Fibroblast of lung (primary cell): ENCODE results near the gene DISP3.

Source experiments
- EZH2 ChIP-seq: IDR thresholded peaks from 2 replicates; pipeline ENCODE4 v1.5.1; 2012; ENCODE audit warnings: low read length, control low read depth, mild to moderate bottlenecking; ENCODE audit errors: missing control alignments
- TF ChIP-seq, protein P1 (sequence below), 2 donors: IDR thresholded peaks in 1 of 2; conservative IDR thresholded peaks in 1 of 2; 1 replicate in 1 of 2; 2 replicates in 1 of 2; pipeline ENCODE4 v1.5.1; 2011 to 2012; ENCODE audit warnings: low read length in 2 of 2, control low read depth in 1 of 2, inconsistent platforms in 1 of 2, low read depth in 1 of 2, mild to moderate bottlenecking in 1 of 2

DNA sequence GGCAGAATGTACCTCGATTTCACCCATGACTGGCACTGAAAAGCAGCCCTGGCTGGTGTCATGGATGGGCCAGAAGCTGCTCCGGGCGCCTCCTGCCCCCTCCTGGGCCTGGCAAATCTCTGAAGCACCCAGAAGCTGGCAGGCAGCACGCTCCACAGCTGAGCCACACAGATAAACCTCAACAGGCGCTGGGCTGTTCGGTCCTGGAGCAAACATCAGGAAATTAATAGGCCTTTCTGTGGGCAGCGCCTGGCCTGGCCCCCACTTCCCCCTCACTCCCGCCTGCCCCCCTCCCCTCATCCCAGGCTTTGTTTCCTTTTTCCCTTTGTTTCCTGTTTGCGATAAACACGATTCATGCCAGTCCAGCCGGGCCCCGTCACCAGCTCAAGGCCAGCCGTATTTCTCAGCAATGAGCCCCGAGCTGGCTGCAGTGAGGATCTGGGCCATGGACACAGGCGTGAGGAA is 20.1 kb upstream of the DISP3 start:
- no peak for TF ChIP-seq EZH2
- TF ChIP-seq, protein P1, sequence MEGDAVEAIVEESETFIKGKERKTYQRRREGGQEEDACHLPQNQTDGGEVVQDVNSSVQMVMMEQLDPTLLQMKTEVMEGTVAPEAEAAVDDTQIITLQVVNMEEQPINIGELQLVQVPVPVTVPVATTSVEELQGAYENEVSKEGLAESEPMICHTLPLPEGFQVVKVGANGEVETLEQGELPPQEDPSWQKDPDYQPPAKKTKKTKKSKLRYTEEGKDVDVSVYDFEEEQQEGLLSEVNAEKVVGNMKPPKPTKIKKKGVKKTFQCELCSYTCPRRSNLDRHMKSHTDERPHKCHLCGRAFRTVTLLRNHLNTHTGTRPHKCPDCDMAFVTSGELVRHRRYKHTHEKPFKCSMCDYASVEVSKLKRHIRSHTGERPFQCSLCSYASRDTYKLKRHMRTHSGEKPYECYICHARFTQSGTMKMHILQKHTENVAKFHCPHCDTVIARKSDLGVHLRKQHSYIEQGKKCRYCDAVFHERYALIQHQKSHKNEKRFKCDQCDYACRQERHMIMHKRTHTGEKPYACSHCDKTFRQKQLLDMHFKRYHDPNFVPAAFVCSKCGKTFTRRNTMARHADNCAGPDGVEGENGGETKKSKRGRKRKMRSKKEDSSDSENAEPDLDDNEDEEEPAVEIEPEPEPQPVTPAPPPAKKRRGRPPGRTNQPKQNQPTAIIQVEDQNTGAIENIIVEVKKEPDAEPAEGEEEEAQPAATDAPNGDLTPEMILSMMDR (conservative IDR thresholded peaks at IDR 0.05 in 1 of 2, IDR thresholded peaks at IDR 0.05 in 1 of 2; ENCODE audit: low read depth in 1 of 2, low read length in 2 of 2), result no peak
